GM21825 (cell line): ENCODE measurements around the gene CPEB2.

ENCODE experiments used
- ATAC-seq: cut with Tn5 transposase; IDR thresholded peaks from one replicate; pipeline ENCODE4 v1.9.1; 2021; ENCODE audit warnings: mild to moderate bottlenecking, moderate library complexity; ENCODE audit not compliant: unreplicated experiment

The CPEB2 gene

DNA sequence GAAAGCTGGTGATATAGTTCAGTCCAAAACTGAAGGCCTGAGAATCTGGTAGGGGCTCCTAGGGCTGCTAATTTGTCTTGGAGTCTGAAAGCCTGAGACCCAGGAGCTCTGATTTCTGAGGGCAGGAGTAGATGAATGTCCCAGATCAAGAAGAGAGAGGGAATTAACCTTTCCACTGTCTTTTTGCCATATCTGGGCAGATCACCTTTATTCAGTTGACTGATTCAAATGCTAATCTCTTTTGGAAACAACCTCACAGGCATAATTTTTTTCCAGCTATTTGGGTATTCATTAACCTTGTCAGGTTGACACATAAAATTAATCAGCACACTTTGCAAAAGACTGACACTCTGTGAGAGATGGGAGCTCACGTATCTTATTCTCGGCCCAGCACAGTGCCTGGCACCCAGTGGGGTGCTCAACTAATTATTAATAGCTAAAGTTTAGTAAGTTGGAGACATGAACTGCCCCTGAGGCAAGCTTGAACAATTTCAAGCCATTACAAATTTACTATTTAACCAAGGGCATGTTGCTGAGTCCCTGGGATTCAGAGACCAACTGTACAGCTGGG is 114.3 kb downstream of the CPEB2 start:
- no peak for ATAC-seq

DNA sequence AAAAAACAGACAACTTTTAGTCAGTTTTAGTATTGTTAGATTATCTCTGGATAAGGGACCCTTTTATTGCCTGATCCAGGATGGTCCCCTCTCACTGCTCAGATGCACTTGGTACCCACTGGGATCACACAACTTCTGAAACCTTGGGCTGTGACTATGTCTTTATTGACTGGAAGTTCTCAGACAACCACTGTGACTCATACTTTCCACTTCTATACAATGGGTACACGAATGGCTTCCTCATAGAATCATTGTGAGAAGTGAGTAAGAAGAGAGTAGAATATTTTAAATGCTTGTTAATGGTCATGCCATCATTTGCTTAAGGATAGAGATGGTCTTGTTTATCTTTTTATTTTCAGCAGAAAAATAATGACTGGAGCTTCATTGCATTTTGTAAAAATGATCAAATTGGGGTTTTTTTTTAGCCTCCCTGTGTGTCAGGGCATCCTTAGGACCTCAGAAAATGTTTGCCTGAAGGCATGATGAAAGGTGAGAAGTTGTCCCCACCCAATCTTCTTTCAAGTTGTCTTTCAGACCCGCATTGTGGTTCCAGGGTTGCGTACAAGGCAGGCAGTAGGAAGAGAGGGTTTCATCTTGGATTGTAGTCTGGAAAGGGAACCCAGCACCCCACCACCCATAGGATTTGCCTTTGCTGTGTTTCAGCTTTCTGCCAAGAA is 115.1 kb downstream of the CPEB2 start:
- no peak for ATAC-seq

- ATAC-seq, result no peak
Measured at GRCh38 chr4:15118292-15118691, 116.0 kb downstream of the CPEB2 start.
